Measurements from ENCODE around the gene LCE3C.

GRCh38 chr1:152596986-152597385 lies 3.0 kb upstream of the LCE3C start:
- TF ChIP-seq POLR2A (IDR thresholded peaks at IDR 0.05) = no peak
- TF ChIP-seq CTCF (IDR thresholded peaks at IDR 0.05) = no peak

Data from adrenal gland (tissue), 5 donors.